ENCODE measurements around the gene KIF6.
"Not testable (repeated sequence)": the region's sequence is repeated elsewhere in the genome, so short reads cannot be mapped to it uniquely, and the experiment has no call there.

Gene KIF6

DNA sequence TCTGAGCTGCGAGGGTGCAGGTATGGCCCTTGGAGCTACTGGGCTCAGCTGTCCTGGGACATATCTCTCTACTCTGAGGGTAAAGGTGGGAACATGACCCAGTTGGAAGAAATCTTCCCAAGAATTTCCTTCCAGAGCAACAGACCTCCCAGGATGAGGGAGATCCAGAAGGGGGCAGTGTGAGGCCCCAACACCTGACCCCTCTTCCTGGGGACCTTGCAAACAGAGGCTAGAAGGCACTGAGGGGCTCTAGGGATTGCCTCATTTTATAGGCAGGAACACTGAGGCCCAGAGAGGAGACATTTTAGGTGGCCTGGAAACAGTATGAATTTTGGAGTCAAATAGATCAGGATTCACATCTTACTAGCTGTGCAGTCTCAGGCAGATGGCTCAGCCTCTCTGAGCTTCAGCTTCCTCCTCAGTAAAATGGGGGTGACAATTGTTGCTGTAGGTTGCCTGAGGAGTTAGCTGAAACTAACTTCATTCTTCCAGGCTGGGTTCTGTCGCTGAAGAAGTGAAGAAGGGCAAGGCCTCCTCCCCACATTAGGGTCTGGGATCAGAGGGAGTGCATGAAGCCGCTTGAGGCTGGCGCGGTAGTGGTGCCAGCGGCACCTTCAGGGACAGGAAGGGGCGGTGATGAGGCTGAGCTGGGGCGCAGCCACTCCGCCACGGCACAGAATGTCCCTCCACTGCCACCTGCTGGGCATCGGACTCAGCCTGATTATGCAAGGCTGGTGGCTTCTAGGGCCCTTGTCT lies 422.4 kb downstream of the KIF6 start:
- peak; percentile 61 to 77 for DNase-seq

DNA sequence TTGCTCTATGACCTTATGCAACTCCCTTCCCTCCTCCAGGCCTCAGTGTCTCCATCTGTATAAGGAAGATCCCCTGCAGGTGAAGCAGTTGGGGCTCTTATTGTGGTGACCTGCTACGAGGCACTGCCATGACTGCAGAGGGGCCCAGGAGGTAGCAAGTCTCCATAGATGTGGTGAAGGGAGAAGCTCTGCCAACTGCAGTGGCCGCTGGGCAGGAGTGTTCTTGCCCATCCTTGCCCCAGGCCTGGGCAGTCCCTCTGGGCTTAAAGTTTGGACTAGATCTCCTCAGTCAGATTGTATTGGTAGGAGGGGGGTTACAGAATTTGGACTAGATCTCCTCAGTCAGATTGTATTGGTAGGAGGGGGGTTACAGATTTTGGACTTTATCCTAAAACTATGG lies 423.2 kb downstream of the KIF6 start:
- DNase-seq = no peak

DNA sequence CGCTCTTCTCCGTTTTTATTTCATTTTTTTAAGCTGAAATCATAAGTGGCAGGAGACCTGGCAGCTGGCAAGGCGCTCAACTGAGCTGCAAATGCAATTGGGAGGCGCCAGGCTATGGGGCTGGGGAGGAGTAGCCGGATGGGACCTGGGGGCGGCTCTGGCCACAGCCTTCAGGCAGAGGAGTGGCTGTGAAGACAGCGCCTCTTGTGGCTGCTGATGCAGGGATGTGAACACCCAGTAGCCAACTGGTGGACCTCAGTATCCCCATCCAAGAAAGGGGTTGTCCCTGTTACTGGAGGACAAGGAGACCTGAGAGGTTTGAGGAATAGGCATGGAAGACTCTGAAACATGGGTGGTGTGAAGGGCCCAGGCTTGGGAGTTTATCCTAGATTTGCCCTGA lies 423.6 kb downstream of the KIF6 start:
- DNase-seq = no peak

DNA sequence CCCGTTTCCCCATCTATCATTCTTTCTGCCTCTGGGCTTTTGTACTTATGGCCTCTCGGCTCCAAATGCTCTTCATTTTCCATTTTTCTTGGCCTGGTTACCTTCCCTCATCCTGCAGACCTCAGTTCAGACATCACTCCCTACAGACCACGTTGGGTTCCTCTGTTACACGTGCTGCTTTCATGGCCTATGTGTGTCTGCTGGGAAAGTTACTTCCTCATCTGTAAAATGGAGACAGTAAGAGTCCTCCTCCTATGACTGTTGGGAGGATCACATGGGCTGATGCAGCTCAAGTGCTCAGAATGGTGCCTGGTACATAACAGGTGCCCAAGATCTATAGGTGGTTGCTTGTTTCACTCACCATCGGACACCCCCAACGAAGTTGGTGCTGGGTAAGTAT lies 424.5 kb downstream of the KIF6 start:
- no peak for DNase-seq

DNA sequence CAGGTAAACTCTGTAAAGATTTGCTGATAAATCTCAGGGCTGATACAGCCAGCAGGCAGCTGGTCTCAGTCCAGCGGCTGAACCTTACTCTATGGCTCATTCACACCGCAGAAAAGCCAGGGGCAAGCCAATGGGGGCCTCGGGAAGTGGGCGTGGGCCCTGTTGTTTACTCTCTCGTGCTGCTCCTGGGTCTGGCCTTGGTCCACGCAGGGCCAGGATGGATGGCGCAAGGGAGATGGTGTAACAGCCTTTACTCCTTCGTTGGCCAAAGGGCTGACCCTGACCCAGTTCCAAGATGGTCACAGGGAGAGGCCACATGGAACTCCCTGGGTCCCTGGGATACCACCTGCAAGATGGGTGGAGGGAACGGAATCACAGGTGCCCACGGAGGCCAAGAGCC lies 427.1 kb downstream of the KIF6 start:
- no peak for DNase-seq

DNA sequence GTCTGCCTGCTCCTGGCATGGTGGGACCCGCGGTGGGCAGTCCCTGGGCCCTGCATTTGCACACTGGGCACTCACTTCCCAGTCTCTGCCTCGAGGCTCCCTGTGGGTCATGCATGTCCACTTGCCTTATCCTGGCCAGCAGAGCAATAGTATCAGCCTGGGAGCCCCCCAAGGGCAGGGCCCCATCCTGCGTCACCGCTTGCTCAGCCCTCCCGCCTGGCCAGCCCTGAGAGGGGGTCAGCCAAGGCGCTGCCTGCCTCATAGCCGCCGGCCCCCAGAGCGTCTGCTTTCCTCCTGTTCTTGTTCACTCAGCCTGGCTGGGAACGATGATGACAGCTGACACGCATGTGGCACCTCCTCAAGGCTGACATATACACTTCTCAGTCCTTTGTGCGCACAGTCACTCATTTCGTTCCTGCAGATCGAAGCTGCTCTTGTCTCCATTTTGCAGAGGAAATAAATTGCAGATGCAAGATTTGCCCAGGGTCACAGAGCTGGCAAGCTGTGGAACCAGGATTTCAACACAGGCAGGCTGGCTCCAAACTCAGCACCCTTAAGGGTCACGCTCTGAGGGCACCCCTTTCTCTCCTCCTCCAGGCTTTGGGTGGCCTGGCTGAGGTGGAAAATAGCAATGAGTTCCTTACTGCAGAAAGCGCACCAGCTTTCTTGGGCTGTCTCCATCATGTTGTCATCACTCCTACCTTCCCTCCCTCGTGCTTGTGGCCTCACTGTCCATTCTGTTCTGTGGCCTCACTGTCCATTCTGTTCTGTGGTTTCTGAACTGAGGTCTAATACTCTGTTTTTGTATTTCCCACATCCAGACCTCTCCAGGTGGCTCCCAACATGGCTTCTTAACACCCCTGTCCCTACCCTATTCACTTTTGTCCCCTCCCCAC lies 428.2 kb downstream of the KIF6 start:
- DNase-seq = no peak

DNA sequence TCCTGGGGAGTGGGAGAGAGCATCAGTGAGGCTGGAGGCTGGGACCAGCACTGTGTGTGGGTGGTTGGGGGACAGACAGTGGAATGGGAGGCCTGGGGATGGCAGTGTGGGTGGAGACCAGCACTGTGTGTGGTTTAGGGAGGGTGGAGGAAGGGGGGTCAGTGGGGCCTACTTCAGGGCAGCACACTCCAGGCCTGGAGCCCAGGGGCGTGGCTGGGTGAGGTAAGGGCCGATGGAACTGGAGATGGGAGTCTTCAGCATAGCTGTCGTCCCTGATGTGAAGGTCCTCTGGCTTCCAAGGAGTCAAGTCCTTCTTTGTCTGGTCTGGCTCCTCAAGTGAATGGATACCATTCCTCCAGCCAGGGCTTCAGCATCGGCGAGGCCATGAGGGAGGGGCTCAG lies 429.6 kb downstream of the KIF6 start:
- DNase-seq = no peak

DNA sequence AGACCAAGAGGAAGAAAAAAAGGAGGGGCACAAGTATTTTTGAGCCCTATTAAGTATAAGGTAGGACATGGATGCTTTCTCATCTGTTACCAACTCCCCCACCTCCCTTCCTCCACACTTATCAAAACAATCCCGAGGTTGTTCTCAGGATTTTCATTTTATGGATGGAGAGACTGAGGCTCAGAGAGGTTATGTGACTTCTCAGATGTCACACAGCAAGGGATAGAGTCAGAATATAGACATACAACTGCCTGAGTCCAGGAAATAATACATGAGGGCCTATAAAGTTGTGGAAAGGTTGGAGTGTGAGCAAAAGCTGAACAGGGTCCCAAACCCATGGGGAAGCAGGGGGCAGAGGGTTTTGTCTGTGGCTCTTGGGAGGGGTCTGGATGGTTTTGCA lies 430.3 kb downstream of the KIF6 start:
- DNase-seq = no peak

DNA sequence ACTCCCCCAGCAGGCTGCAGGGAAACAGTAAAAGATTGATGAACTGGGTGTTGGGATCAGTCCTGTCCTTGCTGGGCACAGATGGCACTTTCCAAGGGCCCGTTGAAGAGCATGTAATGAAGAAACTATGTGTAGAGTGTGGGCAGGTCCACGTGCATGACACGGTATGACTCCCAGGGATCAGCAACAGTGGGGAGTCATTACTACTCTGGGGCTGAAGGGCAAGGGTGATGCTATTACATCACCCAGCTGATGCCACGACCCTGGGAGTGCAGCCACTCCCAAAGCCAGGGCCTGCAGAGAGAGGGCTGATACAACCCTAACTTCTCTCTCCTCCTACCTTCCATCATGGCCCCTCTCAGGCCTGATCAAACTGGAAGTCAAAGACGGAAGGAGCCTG lies 431.1 kb downstream of the KIF6 start:
- DNase-seq = no peak

DNA sequence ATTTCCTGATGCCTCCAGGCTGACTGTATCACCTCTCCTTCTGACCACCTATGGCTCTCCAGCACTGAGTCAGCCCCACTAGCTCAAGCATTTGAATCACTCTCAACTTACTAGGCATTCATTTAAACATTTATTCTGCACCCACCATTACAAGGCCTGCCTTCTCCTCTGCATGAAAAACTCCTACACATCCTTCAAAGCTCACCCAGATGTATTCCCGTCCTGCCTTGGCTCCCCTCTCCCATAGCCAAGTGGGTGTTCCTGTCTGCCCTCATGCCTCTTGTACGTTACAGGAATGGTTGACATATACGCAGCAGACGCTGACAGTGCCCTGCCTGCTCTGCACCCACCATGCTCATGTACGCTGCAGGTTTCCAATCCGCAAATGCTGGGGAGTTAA lies 432.6 kb downstream of the KIF6 start:
- no peak for DNase-seq

DNA sequence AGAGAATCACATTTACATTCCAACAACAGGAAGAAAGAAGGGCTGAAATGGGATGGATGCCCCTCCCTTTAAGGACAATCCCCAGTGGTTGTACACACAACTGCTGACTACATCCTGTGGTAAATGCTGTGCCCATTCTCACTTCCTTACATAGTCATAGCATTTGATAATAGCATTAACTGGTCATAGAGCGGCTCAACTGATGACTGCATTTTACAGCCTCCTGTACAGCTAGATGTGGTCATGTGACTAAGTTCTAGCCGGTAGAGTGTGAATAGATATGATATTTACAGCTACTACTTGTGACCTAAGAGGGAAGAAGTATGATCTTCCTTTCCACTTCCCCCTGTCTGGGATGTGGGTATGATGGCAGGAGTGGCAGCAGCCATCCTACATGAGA lies 435.7 kb downstream of the KIF6 start:
- DNase-seq = no peak

DNA sequence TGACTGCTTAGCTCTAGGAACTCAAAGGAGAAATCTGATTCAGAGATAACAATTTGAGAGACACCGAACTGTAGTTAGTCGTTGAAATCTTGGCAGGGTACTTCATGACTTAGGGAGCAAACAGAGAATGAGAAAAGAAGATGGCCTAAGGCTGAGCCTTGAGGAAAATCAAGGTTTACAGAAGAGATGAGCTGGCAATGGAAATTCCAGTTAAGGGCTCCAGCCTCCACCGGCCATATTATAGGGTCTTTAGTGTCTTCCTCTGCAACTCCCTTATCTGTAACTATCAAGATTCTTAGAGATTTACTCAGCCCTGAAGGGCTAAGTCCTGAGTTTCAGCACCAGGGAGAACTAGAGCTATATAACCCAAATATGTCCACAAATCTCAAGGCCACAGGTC lies 437.6 kb downstream of the KIF6 start:
- DNase-seq = no peak

DNA sequence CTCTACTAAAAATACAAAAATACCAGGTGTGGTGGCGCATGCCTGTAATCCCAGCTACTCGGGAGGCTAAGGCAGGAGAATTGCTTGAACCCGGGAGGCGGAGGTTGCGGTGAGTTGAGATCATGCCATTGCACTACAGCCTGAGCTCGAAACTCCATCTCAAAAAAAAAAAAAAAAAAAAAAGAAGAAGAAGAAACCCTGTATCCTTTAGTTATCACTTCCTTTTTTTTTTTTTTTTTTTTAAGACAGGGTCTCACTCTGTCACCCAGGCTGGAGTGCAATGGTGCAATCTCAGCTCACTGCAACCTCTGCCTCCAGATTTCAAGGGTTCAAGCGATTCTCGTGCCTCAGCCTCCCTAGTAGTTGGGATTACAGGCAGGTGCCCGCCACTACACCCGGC lies 438.6 kb downstream of the KIF6 start:
- not testable (repeated sequence) for DNase-seq

DNA sequence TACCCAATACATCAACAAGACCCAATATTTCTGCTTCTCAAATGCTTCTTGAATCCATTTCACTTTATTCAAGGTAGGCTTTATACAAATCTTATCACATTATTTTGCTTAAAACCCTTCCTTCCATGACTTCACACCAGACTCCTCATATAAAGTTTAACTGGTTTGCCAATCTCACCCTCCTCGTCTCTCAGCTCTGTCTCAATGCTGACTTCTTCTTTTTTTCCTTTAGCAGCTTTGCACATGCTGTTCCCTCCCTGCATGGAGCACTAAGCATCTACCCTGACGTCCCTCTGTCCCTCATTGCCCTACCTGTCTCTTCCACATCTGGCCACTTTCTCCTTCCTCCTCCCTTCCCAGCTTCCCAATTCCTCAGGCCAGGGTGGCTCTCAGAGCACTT lies 442.4 kb downstream of the KIF6 start:
- DNase-seq = no peak

DNA sequence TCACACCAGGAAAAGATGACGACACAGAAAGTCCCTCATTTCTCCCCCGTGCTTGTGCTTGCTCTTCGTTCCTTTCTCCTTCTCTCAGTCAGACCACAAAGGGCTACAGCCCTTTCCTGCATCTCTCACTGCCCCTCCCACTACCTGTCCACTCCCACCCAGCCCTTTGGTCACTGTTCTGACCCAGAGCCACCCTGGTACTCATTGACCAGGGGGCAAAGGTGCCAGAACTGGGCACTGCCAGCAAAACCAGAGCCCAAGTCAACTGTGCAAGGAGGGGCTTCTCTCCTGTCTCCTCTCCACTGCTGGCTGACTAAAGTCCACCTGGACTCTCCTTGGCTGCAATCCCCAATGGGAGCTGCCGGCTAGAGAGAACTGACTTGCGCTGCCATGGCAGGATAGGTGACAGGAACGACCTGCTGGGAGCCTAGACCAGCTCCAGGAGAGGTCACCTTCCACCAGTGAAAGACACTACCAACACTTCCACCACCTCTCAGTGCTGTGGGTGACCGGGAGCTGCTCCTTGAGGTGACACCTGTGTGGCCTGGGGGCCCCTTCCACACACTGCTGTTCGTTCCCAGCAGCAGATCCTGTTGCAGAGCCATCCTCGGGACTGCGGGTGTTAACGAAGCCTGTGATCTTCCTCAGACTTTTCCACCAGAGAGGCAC lies 443.8 kb downstream of the KIF6 start:
- no peak for DNase-seq

DNA sequence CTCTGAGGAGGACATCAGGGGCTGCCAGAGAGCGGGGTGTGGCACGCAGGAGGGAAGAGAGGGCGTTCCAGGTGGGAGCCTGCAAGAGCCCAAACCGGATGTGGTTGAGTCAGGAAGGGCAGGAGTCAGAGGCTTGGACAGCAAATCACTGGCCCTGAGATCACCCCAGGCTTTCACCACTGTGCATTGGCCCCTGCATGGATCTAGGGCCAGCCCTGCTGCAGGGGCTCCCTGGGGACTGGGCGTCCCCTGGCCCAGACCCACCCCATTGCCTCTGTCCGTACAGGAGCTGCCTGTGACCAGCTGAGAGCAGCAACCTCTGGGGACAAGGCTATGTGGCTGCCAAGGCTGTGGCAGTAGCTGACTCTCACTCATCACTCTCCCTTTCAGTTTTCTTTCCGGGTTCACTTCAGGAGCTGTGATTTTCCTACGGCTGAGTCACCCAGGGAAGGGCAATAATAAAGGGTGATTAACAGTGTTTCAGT lies 444.9 kb downstream of the KIF6 start:
- DNase-seq = no peak
